ENCODE data around the gene NAV1.

The NAV1 gene

DNA sequence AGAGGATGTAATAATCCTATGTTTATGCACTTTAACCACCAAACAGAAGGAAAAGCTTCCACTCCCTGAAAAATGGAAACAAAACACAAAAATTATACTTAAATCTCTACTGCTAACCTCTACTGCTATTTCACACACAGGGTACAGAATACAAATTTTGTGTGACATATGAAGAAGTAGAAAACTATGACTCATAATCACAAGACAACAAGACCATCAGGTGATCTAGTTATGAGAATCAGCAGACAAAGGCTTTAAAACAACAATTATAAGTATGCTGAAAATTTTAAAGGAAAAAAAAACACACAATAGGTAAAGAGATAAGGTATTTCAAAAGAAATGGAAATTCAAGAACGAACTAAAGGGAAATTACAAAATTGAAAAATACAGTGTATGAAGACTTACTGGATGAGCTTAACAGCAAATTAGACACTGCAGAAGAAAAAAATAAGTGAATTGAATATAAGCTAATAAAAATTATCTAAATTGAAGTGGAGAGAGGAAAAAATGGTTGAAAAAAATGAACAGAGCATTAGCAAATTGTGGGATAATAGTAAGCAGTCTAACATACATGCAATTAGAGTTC is 13.6 kb upstream of the NAV1 start:
- DNase-seq = no peak

DNA sequence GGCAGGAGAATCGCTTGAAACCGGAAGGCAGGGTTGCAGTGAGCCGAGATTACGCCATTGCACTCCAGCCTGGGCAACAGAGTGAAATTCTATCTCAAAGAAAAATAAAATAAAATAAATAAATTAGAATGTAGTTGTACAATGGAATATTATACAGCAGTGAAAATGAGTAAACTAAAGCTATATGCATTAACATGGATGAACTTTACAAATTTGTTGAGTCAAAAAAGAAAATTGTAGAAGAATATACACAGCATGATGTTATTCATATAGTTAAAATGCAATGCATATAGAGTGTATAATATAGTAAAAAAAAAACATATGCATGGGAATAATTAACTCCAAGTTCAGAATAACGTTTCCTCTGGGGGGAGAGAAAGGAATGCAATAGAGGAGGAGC is 11.0 kb upstream of the NAV1 start:
- no peak for DNase-seq

DNA sequence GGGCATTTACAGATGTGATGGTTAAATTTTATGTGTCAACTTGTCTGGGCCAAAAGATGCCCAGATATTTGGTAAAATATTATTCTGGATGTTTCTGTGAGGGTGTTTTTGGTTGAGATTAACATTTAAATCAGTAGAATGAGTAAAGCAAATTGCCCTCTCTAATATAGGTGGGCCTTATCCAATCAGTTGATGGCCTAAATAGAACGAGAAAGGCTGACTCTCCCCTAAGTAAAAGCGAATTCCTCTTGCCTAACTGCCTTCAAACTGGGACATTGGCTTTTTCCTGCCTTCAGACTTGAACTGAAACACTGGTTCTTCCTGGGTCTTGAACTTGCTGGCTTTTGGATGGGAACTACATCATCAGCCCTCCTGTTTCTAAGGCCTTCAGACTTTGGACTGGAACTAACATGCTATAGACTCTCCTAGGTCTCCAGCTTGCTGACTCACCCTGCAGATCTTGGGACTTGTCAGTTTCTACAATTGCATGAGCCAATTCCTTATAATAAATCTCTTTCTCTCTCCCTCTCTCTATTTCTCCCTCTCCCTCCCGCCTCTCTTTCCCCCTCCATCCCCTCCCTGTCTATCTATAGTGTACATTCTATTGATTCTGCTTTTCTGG is 10.2 kb upstream of the NAV1 start:
- no peak for DNase-seq

DNA sequence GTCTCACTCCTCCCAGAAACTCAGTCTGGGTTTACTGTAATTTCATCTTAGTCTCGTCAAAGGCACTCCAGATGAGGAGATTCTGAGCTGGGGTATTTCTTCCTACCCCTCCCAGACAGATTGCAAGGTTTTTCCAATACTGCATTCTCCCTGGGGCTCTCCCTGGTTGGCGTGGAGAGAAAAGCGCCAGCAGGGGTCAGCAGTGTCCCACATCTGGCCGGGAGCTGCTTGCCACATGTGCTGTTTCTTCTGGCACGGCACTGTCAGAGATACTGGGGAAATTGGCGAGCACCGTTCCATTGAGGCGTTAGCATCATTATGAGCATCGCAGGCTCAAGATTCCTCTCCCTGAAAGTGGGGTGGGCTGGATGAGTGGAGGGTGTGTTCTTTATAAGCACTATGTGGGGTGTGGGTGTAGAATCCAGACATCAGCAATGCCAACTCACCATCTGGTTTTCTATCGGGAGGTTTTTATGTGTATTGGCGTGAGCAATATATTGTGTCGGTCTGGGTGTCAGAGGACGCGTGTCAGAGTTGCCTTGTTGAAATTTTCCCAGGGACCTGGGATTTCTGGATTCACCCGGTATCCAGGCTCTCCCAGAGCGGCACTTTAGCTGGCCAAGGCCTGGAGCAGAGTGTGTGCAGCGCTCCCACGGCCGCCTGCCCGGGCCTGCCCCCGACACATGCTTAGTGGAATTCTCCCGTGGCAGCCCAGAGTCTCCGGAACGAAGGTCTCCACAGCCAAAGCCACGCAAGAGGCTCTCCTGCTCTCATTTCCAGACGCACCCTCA is 8.0 kb upstream of the NAV1 start:
- DNase-seq = peak; percentile 71

DNA sequence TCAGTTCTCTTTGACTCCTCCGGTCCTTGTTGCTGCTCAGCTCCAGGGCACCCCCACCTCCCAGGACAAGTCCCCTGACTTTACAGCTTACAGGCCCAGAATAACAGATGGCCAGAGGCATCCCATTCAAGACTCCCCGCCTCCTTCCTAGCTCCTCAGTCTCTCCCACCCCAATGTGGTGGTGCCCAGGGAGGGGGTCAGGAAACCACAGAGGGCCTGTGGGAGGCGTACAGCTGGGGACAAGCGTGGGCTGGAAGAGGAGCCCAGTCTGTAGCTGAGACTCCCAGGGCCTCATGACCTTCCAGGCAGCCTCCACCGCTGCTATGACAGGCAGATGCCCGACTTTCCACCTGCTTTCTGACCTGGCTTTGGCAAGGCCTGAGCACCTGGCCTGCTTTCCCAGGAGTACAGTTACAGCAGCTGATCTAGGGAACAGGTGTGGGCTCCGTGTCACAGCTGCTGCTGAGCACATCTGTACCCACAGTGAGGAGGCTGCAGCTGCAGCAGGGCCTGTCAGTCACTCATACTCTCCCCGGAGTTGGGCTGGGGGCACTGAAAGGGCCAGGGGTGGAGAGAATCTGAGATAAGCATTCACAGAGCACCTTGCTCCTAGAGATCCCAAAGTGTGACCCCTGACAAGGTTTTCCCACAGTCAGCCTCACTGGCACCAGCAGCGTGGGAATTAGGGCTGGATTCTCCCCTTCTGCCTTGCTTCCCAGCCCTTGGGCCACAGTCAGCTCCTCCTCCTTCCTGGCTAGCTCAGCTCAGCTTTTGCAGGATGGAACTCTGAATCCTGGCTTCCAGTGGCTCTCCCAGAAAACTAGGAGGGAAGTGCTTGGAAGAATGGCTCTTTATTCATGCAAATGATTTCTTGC is 7.1 kb upstream of the NAV1 start:
- no peak for DNase-seq

DNA sequence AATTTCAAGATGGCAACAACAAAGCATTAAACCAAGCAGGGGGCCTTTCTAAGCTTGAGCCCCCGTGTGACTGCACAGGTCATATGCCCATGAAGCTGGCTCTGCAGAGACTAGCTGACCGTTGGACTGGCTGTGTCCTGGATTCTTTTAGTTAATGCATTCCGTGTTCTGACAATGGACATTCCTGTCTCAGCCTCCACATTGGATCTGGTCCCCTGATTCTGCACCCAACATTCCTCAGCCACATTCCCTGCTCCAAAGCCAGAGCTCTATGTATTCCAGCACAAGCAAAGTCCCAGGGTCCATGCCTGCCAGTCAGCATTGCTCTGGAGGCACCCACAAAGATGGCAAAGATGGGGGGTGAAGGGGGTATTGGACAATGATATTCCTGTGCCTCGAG is 5.1 kb upstream of the NAV1 start:
- no peak for DNase-seq

DNA sequence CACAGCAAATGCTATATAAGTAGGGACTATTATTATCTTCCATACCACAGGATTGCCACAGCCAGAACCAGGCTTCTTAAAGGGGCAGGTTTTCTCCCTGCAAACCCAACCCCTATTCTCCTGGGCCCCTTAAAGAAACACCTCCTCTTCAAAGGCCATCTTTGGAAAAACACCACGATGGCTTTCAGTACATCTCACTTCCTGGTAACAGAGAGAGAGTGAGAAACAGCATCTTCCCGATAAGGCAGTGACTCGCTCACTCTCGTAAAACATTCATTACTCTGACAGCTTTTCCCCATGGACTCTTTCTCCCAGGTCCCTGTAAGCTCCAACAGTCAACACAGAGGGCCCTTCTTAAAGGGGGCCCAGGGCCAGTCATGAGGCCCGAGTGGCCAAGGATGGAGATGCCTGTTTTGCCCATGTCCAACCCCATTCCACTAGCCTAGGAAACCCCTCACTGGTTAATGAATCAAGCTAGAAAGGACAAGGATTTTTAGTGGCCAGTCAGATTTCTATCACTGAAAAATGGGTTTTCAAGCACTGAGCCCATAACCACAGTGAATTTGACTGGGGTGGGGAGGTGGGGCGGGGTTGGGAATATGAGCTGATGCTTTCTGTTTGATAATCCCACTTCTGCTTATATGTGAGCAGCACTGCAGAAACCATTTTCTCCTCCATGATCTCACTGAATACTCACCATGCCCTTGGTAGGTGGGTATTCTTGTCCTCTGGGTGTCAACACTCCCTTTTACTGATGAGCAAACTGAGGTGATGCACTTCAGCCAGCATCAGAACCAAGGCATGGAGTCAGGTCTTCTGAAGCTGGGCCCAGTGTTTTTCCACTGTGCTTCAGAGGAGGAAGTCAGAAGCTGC is 3.6 kb upstream of the NAV1 start:
- no peak for DNase-seq

DNA sequence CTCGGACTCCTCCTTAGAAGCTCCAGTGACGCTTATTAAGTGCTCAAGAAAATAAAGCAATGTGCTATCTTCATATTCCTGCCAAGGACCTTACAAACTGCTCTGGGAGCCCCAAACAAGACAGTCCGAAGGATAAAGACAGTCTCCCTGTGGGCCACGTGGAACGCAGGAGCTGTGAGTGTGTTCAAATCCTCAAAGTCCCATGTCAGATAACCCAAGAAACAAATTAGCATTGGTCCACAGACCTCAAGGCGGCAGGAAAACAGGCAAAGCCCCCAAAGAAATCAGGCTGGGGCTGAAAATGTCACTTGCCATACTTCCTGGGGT is 3.0 kb upstream of the NAV1 start:
- DNase-seq = no peak

DNA sequence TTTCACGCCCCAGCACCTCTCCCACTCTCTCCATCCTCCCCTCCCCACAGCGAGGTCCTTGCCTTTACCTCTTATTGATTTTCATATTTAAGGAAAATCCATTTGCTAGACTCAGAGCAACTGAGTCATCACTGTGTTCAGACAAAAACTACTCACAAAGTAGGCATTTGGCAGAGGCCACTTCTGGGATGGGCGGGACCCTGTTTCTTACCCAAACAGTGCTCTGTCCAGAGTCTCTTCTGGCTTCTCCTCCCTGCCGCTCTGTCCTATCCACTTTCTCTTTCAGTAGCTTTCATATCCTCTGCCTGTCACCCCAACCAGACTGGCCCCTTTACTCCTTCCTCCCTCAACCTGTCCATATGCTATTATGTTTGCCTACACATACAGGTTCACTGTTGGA is 2.4 kb upstream of the NAV1 start:
- no peak for DNase-seq

DNA sequence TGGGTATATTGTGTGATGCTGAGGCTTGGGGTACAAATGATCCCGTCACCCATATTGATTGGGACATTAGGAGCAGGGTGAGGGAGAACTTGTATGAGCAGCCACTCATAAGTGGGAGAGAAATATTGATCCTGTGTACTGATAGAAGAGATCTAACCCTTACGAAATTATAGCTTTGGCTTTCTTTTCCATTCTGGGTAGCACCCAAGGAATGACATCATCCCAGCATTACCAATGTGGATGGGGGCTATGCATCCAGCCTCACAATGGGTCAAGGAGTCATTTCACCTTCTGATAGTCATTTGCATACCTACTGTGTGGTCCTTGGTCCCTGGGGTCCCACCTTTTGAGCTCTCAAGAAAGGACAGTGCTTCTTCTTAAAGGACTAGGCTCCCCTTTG is 1.9 kb upstream of the NAV1 start:
- no peak for DNase-seq

DNA sequence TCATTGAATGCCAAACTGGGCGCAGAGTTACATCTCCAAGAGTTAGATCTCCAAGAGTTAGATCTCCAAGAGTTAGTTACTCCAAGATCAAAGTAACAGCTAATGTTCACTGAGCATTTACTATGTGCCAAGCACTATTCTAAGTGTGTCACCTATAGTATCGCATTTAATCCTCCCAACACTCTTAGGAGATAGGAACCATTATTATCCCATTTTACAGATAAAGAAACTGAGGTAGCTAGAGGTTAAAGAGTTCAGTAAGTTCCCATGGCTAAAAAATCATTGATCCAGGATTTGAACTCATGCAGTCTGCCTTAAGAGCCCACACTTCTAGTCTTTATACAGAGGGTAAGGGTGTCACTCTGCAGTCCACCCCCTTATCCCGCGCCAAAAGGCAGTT is 1.5 kb upstream of the NAV1 start:
- no peak for DNase-seq

DNA sequence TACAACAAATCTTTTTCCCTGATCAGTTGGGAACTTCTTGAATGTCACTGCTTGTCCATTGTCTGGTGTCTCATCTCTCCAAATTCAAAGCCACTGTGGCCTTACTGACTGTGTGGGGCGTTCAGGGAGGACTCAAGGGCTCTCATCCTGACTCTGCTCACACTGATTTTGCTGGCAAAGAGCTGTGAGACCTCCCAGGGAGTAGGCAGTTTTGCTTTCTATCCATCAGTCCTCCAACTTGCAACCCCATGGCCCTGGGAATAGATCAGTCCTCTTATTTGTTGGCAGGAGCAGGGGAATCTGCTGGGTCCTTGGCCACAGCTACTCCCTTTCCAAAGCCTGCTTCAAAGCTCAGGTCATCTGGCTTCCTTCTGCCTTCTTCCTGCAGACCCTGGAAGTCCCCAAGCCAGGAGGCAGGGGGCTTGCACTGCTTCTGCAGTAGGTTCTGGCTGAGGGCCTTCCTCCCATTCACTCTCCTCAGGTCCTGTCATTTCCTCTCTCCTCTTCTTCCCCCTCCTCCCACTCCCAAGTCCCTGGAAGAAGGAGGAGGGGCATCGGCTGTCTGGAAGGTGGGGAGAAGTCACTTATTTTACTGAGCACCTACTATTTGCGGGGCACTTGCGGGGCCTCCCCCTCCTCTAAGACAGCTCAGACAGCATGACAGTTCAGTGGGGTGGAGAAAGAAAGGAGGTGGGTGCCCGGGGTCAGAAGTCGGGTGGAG is 876 bp upstream of the NAV1 start:
- DNase-seq = no peak

DNA sequence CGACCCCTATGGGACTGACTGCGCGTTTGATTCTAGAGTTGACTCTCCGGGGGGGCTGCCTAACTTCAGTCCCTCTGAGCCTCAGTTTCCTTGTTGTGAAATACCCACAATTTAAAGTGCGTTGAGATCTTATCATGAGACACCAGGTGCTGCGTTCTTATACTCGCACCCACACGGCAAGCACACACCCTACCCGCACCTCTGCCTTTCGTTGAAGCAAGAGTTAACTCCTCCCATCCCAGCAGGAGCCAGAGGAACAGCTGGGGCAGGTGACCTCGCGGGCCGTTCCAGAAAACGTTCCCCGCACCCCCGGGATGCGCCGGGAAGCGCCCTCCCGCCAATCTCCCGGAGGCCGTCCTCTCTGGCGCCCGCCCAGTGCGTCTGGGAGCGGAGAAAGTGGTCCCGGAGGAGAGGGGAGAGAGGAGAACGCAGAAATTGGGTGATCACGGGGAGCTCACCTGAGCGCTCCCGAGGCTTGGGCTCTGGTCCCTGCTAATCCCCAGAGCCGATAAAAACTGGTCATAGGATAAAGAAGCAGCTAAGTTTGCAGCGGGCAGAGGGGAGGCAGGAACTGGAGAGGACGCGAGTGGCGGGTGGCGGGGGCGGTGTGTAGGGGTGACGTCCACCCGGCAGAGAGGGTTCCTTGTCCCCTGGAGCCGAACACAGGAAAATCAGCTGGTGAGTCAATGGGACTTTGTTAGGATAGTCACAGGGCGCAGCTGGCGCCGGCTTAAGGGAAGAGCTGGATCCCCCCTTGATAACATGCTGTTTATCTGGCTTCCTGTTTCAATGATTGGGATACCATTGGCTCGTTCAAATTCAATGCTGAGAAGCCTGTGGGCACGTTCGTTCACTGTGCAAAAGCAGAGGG is 869 bp downstream of the NAV1 start:
- no peak for DNase-seq

DNA sequence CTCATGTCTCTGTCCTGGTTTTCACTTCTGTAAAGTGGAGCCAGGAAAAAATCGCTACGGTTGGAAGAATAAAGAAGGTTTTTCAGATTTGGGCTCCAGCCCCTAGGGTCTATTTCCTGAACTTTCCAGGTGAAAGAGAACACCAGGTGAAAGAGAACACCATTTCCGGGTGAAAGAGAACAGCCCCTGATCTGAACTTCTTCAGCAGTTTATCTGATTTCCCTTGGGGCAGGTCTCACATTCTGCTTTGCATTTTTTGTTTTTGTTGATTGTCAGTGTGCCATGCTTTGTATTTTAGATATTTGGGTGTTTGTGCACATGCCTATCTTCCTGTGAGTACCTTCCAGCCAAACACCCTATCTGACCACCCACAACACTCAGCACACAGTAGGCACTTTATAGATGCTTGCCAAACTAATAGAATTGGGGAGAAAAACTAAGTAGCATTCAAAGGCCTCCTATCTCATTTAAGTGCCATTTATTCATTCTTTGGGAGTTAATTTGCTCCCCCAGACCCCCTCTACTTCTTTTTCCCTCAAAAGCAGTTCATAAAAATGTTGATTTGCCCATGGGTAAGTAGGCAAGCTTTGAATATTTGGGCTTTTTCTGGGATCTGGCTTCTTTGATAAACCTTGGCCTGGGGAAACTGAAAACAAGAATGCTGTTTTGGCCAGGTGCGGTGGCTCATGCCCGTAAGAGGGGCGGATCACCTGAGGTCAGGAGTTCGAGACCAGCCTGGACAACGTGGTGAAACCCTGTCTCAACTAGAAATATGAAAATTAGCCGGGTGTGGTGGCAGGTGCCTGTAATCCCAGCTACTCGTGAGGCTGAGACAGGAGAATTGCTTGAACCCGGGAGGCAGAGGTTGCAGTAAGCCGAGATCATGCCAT is 2.2 kb downstream of the NAV1 start:
- no peak for DNase-seq

DNA sequence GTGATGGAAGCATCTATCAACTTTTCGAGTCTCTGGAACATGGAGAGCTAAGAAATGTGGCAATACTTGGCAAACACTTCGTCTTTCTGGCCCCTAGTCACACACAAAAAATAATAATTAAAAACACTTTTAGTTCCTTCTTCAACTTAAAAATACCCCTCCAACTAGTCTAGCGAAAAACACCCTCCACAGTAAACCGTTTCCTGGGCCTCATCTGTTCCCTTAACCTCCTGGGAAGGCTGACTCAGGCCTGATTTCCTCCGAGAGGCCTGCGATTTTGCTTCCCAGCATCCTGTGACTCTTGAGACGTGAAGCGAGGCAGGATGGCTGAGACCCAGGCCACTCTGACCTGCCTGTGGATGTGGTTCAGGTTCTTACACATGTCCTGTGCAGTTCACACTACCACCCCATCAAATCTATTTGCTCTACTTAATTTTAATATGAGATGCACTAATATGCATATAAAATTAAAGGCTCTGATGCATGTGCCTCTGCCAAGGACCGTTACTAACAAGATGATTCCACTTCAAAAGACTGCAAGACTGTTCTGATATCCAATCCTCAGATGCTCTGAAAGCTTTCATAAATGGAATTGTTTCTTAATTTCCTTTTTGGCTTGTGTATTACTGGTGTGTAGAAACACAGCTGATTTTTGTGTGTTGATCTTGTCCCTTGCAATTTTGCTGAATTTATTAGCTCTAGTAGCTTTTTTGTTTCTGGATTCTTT is 3.5 kb downstream of the NAV1 start:
- no peak for DNase-seq

DNA sequence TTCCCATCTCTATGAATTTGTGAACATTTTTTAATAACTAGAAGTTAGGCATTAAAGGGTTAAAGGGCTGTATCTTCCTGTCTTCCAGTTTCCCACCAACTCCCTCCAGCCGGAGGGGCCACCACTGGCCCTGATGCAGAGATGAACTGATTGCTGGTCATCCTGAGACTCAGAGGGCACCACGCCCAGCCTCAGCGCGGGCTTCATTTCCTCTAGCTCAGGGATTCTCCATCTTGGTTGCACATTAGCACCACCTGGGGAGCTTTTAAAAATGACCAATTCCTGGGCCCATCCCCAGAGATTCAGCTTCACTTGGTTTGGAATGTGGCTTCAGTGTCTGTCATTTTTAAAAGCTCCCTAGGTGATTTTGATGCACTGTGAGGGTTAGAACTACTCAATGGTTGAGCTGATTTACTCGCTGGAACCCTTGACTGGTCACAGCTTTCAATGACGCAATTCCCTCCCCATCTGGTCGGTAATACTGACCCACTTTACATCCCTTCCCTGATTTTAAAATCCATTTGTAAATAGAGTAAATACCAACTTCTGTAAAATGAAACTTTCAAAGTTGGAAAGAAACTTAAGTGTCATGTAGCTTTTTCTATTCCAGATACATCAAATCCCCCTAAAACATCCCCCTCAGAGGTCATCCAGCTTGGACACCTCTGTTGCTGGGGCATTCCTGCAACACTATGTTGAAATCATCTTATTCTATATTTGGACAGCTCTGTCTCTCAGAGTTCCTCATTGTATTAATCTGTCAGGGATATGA is 5.1 kb downstream of the NAV1 start:
- no peak for DNase-seq

DNA sequence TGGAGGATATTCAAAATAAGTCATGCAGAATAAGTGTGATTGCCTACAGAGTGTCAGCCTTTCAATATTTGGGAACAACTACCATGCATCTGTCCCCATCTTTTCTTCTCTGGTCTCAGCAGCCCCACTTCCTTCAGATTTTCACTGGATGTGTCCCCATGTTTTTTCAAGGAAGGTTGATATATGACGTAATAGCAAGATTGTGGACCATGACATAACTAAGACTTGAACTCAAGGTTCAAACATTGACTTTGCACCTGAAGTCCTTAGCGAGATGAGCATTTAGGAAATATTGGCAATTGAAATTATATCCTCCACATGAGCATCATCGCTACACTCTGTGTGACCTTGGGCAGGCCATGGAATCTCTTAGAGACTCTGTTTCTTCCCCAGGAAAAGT is 5.8 kb downstream of the NAV1 start:
- no peak for DNase-seq

DNA sequence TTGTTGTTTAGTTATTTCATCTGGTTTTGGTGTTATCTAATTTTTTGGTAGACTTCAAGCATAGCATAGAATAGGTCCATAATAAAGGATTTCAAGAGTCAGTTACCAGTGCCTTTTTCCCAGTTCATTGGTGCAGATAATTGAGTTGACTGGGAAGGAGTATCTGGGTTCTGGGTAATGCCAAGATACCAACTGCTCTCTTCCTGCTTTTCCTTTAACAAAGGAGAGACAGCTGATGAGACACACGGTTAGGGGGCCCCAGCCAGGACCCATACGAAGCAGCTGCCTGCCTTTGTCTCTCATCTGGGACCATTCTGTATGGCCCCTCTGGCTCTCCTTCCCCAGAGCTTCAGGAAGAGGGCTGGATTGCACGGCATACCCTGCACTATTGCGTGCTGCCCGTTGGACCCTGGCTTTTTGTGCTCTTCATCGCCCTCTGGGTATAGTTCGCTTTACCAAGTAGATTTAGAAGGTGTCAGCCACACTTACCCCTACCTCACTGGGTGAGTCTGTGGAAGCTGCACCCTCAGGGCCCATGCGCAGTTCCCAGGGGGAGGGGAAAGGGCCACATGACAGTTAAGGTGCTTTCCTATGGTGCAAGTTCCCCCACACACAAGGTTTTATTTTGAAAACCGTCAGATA is 7.0 kb downstream of the NAV1 start:
- no peak for DNase-seq
